Measurements from ENCODE around the gene FCRL4. TPM values are rescaled to one million over a fixed set of nuclear protein-coding genes. Genes with fewer than 3 reads are reported as not detected.

Gene FCRL4
- total RNA-seq, 1 donor from 2014 or later = not detected

DNA sequence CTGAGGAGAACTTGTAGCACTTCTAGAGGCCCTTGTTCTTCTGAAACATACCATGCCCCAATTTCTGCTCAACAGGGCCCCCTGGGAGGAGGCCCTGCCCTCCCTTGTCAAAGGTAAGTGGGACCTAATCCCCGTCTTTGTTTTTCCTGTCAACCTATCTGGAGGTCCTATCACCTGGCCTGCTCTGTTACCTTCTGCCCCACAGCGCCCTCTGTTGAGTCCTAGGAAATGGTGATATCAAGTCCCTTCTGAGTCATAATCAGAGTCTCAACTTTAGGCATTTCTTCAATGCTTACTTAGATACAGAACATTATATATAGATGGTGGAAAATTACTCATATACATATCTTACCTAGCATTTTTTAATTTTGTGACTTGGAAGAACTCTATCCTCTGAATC lies 28.2 kb upstream of the FCRL4 start:
- Mint-ChIP-seq H3K36me3 (ENCODE audit: low read depth, unreplicated experiment) (no peaks in the 10 kb centered on the region), H3K4me1 (ENCODE audit: low read depth, unreplicated experiment) (no peaks in the 10 kb centered on the region)

DNA sequence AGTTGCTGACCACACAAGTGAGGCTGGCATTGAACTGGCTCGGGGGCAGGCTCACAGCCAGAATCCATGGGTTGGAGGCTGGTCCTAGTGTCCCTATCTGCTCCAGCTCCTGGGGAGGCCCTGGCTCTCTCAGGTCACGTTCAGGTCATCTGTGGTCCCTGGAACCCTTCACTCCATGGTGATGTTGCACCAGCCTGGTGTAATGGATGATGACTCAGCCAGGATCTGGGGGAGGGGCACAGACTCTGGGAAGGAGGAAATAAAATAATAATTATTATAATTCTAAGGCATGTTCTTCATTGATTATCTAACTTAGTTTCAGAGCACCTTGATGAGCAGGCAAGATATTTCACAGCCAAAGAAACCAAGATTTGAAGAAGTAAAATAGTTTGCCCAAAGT lies 26.6 kb upstream of the FCRL4 start:
- Mint-ChIP-seq H3K4me3 (ENCODE audit: unreplicated experiment) (no peak overlapping the region), H3K9me3 (ENCODE audit: unreplicated experiment) (peaks cover 2% of the 10 kb centered on the region), H3K36me3 (ENCODE audit: low read depth, unreplicated experiment) (no peaks in the 10 kb centered on the region), H3K27me3 (ENCODE audit: low read depth, unreplicated experiment) (peaks cover 11% of the 10 kb centered on the region), H3K27ac (ENCODE audit: unreplicated experiment) (no peak overlapping the region), H3K4me1 (ENCODE audit: low read depth, unreplicated experiment) (no peaks in the 10 kb centered on the region)
- no peak for TF ChIP-seq EZH2 (IDR thresholded peaks at IDR 0.05; ENCODE audit: insufficient read depth, low read length)
- TF ChIP-seq, protein P1, sequence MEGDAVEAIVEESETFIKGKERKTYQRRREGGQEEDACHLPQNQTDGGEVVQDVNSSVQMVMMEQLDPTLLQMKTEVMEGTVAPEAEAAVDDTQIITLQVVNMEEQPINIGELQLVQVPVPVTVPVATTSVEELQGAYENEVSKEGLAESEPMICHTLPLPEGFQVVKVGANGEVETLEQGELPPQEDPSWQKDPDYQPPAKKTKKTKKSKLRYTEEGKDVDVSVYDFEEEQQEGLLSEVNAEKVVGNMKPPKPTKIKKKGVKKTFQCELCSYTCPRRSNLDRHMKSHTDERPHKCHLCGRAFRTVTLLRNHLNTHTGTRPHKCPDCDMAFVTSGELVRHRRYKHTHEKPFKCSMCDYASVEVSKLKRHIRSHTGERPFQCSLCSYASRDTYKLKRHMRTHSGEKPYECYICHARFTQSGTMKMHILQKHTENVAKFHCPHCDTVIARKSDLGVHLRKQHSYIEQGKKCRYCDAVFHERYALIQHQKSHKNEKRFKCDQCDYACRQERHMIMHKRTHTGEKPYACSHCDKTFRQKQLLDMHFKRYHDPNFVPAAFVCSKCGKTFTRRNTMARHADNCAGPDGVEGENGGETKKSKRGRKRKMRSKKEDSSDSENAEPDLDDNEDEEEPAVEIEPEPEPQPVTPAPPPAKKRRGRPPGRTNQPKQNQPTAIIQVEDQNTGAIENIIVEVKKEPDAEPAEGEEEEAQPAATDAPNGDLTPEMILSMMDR (IDR thresholded peaks at IDR 0.05; ENCODE audit: insufficient read depth, low read depth, low read length) = no peak
- no peak overlapping the region for H3K4me2 ChIP-seq (ENCODE audit: low read length)
- DNase-seq (ENCODE audit: low read depth) = no peak
- H3K27me3 ChIP-seq (ENCODE audit: insufficient read depth, low read length) = no peaks in the 10 kb centered on the region
- FAIRE-seq = no peak
- H3K9ac ChIP-seq (ENCODE audit: low read length) = no peak overlapping the region
- H2AFZ ChIP-seq (ENCODE audit: low read depth, low read length) = no peak overlapping the region
- H4K20me1 ChIP-seq (ENCODE audit: insufficient read depth, low read length) = no peaks in the 10 kb centered on the region
- no peak overlapping the region for H3K4me3 ChIP-seq (ENCODE audit: insufficient read depth, low read depth, low read length)
- H3K27ac ChIP-seq (ENCODE audit: low read depth, low read length) = no peak overlapping the region
- H3K79me2 ChIP-seq (ENCODE audit: insufficient read depth, low read length) = no peaks in the 10 kb centered on the region
- no peaks in the 10 kb centered on the region for H3K4me1 ChIP-seq (ENCODE audit: insufficient read depth, low read length)
- H3K36me3 ChIP-seq (ENCODE audit: insufficient read depth, low read length) = no peaks in the 10 kb centered on the region
- no peaks in the 10 kb centered on the region for H3K9me3 ChIP-seq (ENCODE audit: insufficient read depth, low read depth, low read length)

More for the DNA sequence above, 28.2 kb upstream of the FCRL4 start:
- H3K4me3 Mint-ChIP-seq (ENCODE audit: unreplicated experiment) = no peak overlapping the region
- peaks cover 15% of the 10 kb centered on the region for H3K27me3 Mint-ChIP-seq (ENCODE audit: low read depth, unreplicated experiment)
- peaks cover 2% of the 10 kb centered on the region for H3K9me3 Mint-ChIP-seq (ENCODE audit: unreplicated experiment)
- Histone ChIP-seq H3K27me3 (ENCODE audit: insufficient read depth, low read length) (no peaks in the 10 kb centered on the region), H3K4me3 (ENCODE audit: insufficient read depth, low read depth, low read length) (no peak overlapping the region), H4K20me1 (ENCODE audit: insufficient read depth, low read length) (no peaks in the 10 kb centered on the region), H3K4me1 (ENCODE audit: insufficient read depth, low read length) (no peaks in the 10 kb centered on the region), H2AFZ (ENCODE audit: low read depth, low read length) (no peak overlapping the region), H3K9me3 (ENCODE audit: insufficient read depth, low read depth, low read length) (no peaks in the 10 kb centered on the region), H3K4me2 (ENCODE audit: low read length) (no peak overlapping the region), H3K9ac (ENCODE audit: low read length) (no peak overlapping the region), H3K36me3 (ENCODE audit: insufficient read depth, low read length) (no peaks in the 10 kb centered on the region), H3K27ac (ENCODE audit: low read depth, low read length) (no peak overlapping the region), H3K79me2 (ENCODE audit: insufficient read depth, low read length) (no peaks in the 10 kb centered on the region)
- H3K27ac Mint-ChIP-seq (ENCODE audit: unreplicated experiment) = no peak overlapping the region
- FAIRE-seq (no peak), DNase-seq (ENCODE audit: low read depth) (no peak)
- TF ChIP-seq EZH2 (IDR thresholded peaks at IDR 0.05; ENCODE audit: insufficient read depth, low read length) = no peak
- TF ChIP-seq, protein P1 (IDR thresholded peaks at IDR 0.05; ENCODE audit: insufficient read depth, low read depth, low read length) = no peak

DNA sequence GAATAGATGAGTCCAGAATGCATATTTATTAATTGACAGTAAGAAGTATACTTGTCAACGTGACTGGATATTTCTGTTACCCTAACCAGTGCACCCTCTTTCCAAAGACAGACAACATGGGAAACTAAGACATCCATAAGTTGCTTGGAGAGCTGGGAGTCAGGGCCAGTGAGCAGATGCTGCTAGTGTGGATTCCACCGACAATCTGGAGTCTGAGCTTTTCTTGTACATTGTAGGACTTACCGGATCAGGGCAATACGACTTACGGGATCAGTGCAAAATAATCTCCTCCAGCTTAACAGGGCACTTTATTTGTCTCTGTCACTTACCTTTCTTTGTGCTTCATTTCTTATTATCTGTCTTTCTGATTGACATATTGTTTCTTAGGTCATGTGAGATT lies 24.6 kb upstream of the FCRL4 start:
- FAIRE-seq = no peak
- Mint-ChIP-seq H3K27me3 (ENCODE audit: low read depth, unreplicated experiment) (peaks cover 11% of the 10 kb centered on the region), H3K36me3 (ENCODE audit: low read depth, unreplicated experiment) (no peaks in the 10 kb centered on the region), H3K4me1 (ENCODE audit: low read depth, unreplicated experiment) (no peaks in the 10 kb centered on the region), H3K9me3 (ENCODE audit: unreplicated experiment) (peaks cover 2% of the 10 kb centered on the region), H3K27ac (ENCODE audit: unreplicated experiment) (no peak overlapping the region), H3K4me3 (ENCODE audit: unreplicated experiment) (no peak overlapping the region)
- Histone ChIP-seq H3K4me1 (ENCODE audit: insufficient read depth, low read length) (no peaks in the 10 kb centered on the region), H3K9ac (ENCODE audit: low read length) (no peak overlapping the region), H3K36me3 (ENCODE audit: insufficient read depth, low read length) (no peaks in the 10 kb centered on the region), H3K27ac (ENCODE audit: low read depth, low read length) (no peak overlapping the region), H3K79me2 (ENCODE audit: insufficient read depth, low read length) (no peaks in the 10 kb centered on the region), H3K4me3 (ENCODE audit: insufficient read depth, low read depth, low read length) (no peak overlapping the region), H2AFZ (ENCODE audit: low read depth, low read length) (no peak overlapping the region), H3K4me2 (ENCODE audit: low read length) (no peak overlapping the region), H4K20me1 (ENCODE audit: insufficient read depth, low read length) (no peaks in the 10 kb centered on the region), H3K27me3 (ENCODE audit: insufficient read depth, low read length) (no peaks in the 10 kb centered on the region), H3K9me3 (ENCODE audit: insufficient read depth, low read depth, low read length) (no peaks in the 10 kb centered on the region)
- DNase-seq (ENCODE audit: low read depth) = no peak
- TF ChIP-seq, protein P1 (IDR thresholded peaks at IDR 0.05; ENCODE audit: insufficient read depth, low read depth, low read length) = no peak
